Measurements from ENCODE around the gene LIMS2.

Gene LIMS2

GRCh38 chr2:127706215-127706990 is 31.1 kb upstream of the LIMS2 start:
- DNase-seq, result no peak

DNA sequence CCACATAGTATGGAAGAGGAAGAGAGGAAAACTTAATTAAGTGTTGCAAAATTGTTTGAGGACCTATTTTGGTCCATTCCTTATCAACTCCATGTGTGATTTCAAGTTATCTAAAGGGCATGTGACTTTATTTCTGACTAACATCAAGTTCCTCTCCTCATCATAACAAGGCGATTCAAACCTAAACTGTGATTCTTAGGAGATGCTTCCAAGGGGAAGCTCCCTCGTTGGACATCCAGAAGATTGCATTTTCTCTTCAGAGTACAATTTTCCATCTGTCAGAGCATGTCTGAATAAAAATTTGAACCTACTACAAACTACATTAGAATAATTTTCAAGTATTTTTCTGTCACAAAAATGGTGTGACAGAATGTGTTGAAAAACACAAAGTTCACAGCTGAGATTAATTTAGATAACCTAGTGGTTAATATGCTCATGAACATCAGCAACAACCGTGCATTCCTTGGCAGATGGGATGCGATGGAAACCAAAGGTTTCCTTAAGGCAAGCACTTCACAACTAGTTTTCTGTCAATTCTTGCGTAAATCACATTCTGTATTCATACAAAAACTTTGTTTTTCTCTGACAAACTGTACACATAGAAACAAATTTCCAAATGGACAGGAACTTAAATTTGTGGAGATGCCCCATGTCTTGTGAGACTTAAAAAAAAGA is 30.2 kb upstream of the LIMS2 start:
- TF ChIP-seq GATA1 (IDR thresholded peaks at IDR 0.05; ENCODE audit: low read depth, low read length) (no peak), POLR2A (IDR thresholded peaks at IDR 0.05; ENCODE audit: low read length) (no peak)
- DNase-seq, result no peak

More at GRCh38 chr2:127706215-127706990, 31.1 kb upstream of the LIMS2 start:
- no peak for TF ChIP-seq GATA1 (IDR thresholded peaks at IDR 0.05; ENCODE audit: low read depth, low read length)

GRCh38 chr2:127704641-127705390 is 29.5 kb upstream of the LIMS2 start:
- TF ChIP-seq GATA1 (IDR thresholded peaks at IDR 0.05; ENCODE audit: low read depth, low read length) (no peak), POLR2A (IDR thresholded peaks at IDR 0.05; ENCODE audit: low read length) (no peak)
- no peak for DNase-seq

DNA sequence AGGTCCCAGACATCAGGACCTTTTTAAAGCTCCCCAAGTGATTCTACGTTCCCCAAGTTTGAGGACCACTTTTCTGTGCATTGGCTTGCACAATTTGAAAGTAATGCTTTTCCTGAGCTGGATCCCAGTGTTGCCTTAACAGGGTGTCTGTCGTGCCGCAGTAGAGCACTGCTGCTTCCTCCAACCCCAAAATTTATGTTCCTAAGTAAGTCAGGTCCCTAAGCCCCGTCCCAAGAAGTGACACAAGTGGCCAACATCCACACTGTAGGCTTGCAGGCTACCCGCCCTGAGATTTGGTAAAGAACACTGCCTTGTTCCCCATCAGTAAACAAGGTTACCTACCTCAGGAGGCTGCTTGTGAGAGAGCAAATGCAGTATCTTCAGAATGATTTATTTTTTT is 28.0 kb upstream of the LIMS2 start:
- DNase-seq, result no peak
- TF ChIP-seq GATA1 (IDR thresholded peaks at IDR 0.05; ENCODE audit: low read depth, low read length) (no peak), POLR2A (IDR thresholded peaks at IDR 0.05; ENCODE audit: low read length) (no peak)

- DNase-seq, result no peak
These were observed 27.2 kb upstream of the LIMS2 start for GRCh38 chr2:127702395-127703009.

DNA sequence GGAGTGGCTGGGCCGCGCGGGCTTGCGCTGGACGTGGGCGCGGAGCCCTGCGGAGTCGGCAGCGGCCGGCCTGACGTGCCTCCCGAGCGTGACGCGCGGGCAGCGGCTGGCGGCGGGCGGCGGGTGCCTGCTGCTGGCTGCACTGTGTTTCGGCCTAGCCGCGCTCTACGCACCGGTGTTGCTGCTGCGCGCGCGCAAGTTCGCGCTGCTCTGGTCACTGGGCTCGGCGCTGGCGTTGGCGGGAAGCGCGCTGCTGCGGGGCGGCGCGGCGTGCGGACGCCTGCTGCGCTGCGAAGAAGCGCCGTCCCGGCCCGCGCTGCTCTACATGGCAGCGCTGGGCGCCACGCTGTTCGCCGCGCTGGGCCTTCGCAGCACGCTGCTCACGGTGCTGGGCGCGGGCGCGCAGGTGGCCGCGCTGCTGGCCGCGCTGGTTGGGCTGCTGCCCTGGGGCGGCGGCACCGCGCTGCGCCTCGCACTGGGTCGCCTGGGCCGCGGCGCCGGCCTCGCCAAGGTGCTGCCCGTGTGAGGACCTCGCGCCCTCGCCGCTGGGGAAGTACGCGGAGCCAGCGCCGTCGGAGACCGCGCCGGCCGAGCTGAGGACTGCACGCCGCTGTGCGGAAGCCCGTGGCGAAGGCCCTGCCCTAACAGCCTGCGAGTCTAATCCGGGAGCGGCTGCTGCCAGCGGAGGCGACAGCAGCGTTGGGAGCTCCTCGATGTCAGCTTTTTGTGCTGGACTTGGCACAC is 26.5 kb upstream of the LIMS2 start:
- no peak for TF ChIP-seq GATA1 (IDR thresholded peaks at IDR 0.05; ENCODE audit: low read depth, low read length)
- peak; percentile 73 for TF ChIP-seq POLR2A (IDR thresholded peaks at IDR 0.05; ENCODE audit: low read length)
- peak; percentile 88 to 90 for DNase-seq

More at GRCh38 chr2:127702395-127703009, 27.2 kb upstream of the LIMS2 start:
- no peak for TF ChIP-seq GATA1 (IDR thresholded peaks at IDR 0.05; ENCODE audit: low read depth, low read length)
- TF ChIP-seq POLR2A (IDR thresholded peaks at IDR 0.05; ENCODE audit: low read length), result no peak

DNA sequence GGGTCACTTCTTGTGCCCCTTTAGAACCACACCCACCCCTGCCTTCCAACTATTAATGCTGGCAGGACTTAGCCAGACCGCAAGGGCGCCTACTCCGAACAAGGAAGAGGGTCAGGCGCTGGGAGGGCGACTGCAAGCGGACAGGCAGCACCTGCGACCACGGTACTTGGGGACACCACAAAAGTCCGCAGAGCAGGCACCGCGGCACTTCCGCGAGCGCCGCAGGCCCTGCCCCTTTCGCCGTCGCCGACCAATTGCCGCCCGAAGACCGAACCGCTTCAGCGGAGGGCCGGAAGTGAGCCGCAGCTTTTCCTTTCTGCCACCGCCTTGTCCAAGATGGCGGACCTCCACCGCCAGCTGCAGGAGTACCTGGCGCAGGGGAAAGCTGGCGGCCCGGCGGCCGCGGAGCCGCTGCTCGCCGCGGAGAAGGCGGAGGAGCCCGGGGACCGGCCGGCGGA is 25.9 kb upstream of the LIMS2 start, which contains the start of gene SFT2D3:
SFT2D3 (plus strand) TSS at position 305 of the 458 bp plus-strand sequence; CDS start at position 337, 32 bp downstream.
- peak; percentile 95 to 96 for DNase-seq
- TF ChIP-seq GATA1 (IDR thresholded peaks at IDR 0.05; ENCODE audit: low read depth, low read length) (no peak), POLR2A (IDR thresholded peaks at IDR 0.05; ENCODE audit: low read length) (peak; percentile 99)

DNA sequence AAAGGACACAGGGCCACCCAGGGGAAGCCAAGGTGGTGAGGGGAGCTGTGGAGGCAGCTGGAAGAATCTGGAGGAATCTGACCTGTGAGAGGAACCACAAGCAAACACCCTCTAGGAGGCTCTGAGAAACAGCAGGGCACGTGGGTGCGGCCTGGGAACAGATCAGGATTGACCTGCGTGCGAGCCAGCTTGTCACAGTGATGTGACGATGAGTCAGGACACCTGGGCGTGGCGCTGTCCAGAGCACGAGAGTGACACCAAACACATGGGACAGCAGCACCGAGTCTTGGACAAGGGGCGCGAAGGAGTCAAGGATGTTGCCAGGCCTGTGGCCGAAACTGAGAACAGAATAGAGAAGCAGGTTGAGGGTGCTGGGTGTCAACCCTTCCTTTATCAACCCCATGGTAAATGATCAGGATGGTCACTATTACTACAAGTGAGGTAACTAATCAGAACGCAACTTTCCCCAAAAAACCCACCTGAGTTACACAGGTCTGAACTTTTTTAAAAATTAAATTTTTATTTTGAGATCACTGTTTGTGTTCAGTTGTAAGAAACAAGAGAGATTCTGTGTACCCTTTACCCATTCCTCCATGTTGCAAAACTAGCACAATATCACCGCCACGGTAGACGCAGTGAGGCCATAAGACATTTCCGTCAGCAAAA is 25.3 kb upstream of the LIMS2 start:
- DNase-seq, result peak; percentile 71 to 78
- TF ChIP-seq GATA1 (IDR thresholded peaks at IDR 0.05; ENCODE audit: low read depth, low read length), result no peak
- TF ChIP-seq POLR2A (IDR thresholded peaks at IDR 0.05; ENCODE audit: low read length), result no peak

DNA sequence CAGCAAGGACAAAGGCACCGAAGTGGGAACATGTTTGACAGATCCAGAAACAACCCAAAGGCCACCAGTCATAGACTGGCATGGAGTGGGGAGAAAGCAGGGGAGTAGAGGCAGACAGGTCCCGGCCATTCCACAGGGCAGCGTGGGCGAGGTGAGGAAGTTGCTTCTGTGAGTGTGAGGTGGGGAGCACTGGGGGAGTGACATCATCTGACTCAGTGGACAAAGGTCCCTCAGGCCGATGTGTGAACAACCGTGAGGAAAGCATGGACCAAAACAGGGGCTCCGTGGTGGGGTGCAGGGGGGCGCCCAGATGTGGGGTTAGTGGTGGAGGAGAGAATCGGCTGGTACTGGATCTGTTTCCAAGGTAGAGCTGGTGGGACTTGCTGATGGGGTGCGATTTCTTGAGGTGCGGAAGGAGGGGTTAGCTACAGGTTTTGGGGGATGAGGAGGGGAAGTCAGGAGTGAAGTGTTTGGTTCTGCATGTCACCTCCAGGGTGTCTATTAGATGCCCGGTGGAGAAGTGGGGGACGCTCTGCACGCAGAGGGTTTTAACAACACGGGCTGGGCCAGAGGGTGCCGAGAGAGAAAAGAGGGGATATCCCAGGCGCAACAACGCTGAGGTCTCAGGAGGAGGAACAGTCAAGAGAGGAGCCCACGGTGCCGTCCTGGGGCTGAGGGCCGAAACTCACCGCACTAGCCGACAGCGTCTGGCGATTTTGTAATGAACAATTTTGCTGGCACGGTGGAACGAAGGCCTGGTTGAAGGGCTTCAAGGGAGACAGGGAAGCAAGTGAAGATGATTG is 23.4 kb upstream of the LIMS2 start:
- TF ChIP-seq GATA1 (IDR thresholded peaks at IDR 0.05; ENCODE audit: low read depth, low read length) (no peak), POLR2A (IDR thresholded peaks at IDR 0.05; ENCODE audit: low read length) (no peak)
- no peak for DNase-seq

- DNase-seq, result no peak
- TF ChIP-seq GATA1 (IDR thresholded peaks at IDR 0.05; ENCODE audit: low read depth, low read length), result no peak
- TF ChIP-seq POLR2A (IDR thresholded peaks at IDR 0.05; ENCODE audit: low read length), result no peak
These were observed 22.3 kb upstream of the LIMS2 start for GRCh38 chr2:127697482-127698180.

Data from erythroblast (primary cell).